Germinal center (tissue), 1 donor: ENCODE results near the gene NEU2.

Experiments
- DNase-seq: peaks from one replicate; pipeline ENCODE4 v3.0.0; 2012; ENCODE audit warnings: mixed read lengths, low spot score

NEU2 gene

DNA sequence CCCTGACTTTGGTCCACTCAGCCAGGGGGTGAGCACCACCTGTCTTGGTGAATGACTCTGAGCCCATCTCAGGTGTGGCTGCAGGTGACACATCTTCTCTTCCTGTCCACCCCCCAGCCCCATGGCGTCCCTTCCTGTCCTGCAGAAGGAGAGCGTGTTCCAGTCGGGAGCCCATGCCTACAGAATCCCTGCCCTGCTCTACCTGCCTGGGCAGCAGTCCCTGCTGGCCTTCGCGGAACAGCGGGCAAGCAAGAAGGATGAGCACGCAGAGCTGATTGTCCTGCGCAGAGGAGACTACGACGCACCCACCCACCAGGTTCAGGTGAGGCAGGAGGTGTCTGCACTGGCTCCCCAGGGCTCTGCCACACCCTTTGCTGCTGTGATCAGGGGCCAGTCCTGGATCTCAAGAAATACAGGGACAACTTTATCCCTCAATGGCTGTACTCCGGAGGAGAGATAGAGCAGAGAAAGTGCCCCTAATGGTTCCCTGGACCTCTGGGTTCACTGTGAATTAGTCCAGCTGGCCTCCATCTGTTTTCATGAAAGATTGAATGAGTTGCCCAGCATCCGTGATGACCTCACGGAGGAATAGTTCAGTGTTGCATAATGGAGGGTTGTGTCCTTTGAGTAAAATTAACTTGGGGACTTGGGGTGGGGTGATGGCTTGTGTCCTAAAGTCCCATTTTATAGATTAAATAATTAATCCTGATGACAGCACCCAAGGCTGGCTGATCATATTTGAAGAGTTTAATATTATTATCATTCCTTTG lies at the start of gene NEU2:
TSS of gene NEU2 (plus strand) at position 122 of the 770 bp plus-strand sequence. CDS start at position 122, 0 bp downstream.
- no peak for DNase-seq

DNA sequence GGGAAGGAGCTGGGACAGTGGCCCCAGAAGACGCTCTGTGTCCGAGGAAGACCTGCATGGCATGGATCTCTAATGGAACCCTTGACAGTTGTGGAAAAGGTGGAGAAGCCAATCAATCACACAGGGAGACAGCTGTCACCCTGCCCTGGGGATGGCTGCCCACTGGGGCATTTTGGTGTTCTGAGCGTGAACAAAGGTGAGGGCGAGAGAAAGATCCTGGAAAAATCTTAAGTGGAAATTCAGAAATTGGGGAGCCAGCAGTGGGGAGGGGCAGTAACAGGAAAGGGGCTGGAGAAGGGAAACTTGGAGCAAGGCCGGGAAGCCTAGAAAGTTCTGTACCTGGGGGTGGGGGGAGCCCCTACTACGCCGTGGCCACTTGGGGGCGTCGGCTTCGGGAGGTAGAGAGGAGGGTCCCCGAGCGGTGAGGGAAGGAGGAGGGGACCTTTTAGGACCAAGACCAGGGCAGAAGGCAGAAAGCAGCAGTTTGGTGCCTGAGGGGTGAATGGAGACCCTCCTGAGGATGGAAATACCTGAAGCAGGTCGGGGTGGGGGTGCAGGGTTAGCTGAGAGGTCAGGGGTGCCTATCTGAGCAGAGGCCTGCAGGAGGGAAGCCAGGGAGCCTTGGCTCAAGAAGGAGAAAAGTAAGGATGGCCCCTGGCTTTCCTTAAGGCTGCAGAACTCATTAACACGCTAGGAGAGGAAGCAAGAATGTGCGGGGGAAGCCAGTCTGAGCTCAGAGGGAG lies 49.4 kb upstream of the NEU2 start:
- no peak for DNase-seq

GRCh38 chr2:232983669-232984140 lies 48.8 kb upstream of the NEU2 start:
- no peak for DNase-seq

DNA sequence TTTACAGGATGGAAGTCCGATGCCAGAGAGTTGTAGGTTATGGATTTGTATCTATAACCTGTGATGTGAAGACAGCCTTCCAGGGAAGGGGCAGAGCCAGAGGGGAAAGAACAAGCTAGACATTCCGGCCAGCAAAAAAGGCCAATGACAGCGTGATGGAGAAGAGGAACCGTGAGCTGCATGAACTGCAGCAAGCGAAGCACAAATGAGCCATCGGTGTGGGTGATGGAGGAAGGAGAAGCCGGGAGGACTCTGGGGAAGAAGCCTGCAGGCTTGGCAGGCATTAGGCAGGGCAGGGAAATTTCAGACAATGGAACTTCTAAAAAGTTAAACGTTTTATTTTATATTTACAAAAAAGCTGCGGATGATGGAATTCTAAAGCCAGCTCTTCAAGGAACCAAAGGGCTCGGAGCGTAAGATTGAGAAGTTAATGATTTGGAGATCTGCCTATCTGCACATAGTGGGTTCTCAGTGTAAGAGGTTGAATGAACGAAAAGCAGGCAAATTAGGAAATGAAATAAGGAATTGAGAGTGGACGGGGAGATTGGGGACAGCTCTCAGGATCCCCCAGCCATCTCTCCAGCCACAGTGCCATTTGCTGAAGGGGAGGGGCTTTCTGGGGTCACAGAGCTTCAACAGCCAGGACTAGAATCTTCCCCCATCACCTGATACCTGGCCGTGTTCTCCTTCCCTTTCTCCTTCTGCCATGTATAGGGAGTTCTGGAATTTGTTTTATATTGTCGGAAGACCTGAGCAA lies 47.8 kb upstream of the NEU2 start:
- DNase-seq, result no peak

DNA sequence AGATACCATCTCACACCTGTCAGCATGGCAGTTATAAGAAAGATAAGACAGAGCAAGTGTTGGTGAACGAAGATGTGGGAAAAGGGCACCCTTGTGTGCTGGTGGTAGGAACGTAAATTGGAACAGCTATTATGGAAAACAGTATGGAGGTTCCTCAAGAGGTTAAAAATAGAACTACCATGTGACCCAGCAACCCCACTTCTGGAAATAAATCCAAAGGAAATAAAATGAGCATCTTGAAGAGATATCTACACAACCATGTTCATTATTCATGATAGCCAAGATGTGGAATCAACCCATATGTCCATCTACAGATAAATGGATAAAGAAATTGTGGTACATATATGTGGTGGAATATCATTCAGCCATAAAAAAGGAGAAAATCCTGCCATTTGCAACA lies 46.3 kb upstream of the NEU2 start:
- no peak for DNase-seq

- no peak for DNase-seq
Measured at GRCh38 chr2:232993231-232993821, 39.1 kb upstream of the NEU2 start.

- DNase-seq, result no peak
Measured at GRCh38 chr2:232994446-232994845, 38.0 kb upstream of the NEU2 start.

DNA sequence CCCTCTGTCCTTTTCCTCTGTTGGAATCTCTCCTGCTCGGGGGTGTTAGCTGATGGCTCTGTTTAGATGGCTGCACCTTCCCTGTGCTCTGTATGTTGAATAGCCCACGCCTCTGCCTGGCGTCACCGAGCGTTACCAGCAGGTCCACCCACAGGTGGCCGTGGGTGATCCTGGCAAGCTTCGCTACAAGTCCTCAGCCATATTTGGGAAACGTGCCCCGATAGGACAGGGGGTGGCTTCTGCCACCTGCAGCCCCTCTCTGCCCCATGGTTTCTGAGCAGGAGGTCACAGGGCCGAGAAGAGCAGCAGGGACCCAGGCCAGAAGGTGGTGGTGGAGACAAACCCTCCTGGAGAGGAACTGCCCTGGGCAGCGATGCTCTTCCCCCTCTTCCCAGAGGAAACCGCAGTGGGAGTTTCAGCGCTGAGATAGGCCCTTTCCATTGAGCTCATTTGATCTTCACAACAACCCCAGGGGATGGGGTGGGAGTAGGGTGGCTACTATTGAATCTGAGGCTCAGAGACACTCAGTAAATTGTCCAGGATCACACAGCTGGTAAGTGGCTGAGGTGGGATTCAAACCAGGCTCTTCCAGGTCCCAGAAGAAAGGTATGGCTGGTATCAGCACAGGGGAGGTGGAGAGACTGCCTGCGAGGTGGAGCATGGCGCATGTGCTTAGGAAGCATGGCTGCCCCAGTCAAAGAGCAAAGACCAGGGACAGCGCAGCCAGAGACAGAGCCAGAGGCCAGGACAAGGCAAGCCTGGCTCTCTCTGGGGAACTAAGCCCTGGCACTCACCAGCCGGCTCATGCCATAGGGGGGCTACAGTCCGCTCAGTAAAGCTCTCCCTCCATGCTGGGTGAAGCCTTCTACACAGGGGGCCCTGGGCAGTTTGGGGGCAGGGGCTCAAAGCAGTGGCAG lies 34.5 kb upstream of the NEU2 start:
- DNase-seq, result no peak

GRCh38 chr2:232998666-232998985 lies 33.8 kb upstream of the NEU2 start:
- no peak for DNase-seq

- DNase-seq, result no peak
Measured at GRCh38 chr2:232999354-232999753, 33.1 kb upstream of the NEU2 start.

- DNase-seq, result no peak
Measured at GRCh38 chr2:233000886-233001750, 31.4 kb upstream of the NEU2 start.

GRCh38 chr2:233002829-233003657 lies 29.4 kb upstream of the NEU2 start:
- no peak for DNase-seq

DNA sequence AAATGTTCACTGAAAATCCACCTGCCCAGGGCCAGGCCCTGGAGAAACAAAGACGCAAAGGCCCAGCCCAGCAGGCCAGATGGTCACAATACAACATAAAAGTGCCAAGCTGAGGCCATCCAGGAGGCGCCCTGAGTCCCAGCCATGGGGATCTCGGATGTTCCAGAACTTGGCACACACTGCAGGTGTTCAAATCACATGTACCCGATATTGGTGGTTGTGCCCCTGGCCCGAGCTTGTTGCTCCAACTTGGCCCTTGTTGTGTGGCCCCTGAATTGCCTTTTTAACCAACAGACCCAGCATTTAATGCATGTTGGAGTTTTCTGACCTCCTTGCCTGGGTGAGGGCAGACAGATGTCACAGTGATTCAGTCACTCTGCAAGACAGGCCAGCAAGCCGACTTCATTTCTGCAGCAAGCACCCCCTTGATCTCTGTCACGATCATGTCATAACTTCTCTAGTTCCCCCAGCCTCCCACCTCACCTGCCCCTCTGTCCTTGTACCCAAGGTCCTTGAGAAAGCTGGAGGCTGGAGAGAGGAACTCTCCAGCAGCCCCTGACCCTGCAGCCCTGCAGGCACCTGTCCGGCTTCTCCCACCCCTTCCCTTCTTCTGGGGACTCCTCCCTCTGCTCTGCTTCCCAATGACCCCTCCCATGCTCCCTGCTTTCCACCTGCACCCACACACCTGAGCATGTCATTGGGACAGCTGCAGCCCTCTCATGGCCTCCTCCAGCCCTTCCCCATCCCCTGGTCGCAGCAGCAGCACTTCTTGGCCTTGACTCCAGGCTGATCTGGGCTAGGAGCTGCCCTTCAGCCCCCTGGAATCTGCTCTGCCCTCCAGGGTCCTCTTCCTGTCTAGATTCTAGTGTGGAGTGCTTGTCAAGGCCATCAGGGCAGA lies 28.6 kb upstream of the NEU2 start:
- no peak for DNase-seq

DNA sequence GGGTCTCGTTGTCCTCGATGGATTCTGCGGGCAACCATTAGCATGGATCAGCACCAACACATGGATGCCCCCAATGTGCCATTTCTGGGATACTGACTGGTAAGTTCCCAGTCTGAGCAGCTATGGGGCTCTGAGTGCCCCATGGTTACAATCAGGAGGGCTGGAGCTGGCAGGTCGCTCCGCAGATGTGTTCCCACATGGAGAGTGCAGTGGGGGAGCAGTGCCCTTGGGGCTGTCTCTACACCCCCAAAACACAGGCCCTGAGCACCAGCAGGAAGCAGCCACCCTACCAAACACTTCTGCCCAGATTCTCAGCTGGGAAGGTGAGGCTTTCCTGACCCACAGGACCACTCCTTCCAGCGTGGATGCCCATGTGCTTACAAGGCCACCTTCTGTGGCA lies 27.4 kb upstream of the NEU2 start:
- DNase-seq, result no peak

DNA sequence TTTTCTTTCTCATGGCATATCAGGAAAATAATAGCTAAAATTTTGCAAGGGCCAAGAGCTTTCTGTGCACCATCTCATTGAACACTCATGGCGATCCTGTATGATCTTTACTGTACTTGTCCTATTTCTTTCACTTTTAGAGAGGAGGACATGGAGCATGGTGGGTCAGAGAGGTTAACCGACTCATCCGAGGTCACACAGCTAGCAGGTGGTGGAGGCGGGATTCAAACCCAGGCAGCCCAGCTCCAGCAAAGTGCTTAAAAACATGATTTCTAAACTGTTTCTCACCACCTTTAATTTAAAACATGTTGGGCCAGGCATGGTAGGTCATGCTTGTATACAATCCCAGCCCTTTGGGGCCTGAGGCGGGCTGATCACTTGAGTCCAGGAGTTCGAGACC lies 25.8 kb upstream of the NEU2 start:
- DNase-seq, result no peak

DNA sequence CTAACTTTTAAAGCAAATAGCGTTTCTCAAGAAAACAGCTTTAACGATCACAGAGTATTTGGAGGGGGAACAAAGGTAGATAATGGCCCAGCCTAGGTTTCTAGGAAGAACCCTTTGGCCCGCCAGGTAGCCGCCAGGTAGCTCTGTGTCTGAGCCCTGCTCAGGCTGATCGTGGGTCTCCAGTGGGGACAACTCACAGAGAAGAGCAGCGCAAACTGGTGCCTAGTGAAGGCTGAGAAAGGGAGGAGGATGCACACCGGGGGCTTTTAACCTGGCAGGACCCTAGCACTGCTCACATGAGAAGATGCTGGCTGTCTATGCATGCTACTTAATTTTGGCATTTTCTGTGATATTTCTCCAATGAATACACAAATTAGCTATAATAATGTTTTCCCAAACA lies 25.2 kb upstream of the NEU2 start:
- no peak for DNase-seq

GRCh38 chr2:233007739-233008138 lies 24.7 kb upstream of the NEU2 start:
- no peak for DNase-seq

DNA sequence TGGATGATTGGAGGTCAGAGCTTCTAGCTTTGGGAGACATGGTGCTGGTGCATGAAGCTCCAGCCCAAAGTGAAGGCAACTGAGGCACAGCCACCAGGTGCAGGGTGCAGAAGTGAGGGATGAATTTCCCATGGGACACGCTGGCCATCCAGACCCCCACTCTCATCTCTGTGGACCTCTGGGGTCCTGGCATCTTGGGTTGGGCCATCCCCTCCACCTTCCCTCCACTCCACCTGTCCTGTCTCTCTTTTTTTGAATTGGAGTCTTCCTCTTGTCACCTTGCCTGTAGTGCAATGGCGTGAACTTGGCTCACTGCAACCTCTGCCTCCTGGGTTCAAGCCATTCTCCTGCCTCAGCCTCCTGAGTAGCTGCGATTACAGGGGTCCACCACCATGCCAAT lies 22.8 kb upstream of the NEU2 start:
- DNase-seq, result no peak
